Peyer's patch (tissue), 4 donors: ENCODE data around the gene DBNL. TPM values are rescaled to one million over a fixed set of nuclear protein-coding genes. Genes with fewer than 3 reads are reported as not detected.

Experiments
- DNase-seq, 3 donors: peaks; one replicate each; pipeline ENCODE4 v3.0.0-alpha.2; 2017 to 2019
- H3K27ac ChIP-seq, 4 donors: fragments of 200-600 bp; sonication (generic); one replicate each; pipeline ENCODE4 v1.5.1; 2016 to 2019
- H3K27me3 ChIP-seq, 2 donors: fragments of 200-600 bp; sonication (generic); one replicate each; pipeline ENCODE4 v1.5.1; 2019
- H3K36me3 ChIP-seq, 3 donors: fragments of 200-600 bp; sonication (generic); one replicate each; pipeline ENCODE4 v1.5.1; 2016 to 2019
- H3K4me1 ChIP-seq, 4 donors: fragments of 200-600 bp; sonication (generic); one replicate each; pipeline ENCODE4 v1.5.1; 2016 to 2019
- H3K4me3 ChIP-seq, 4 donors: fragments of 200-600 bp; sonication (generic); 1 replicate in 3 of 4; 2 replicates in 1 of 4; pipeline ENCODE4 v1.5.1; 2016 to 2019; ENCODE audit warnings: mild to moderate bottlenecking in 1 of 4
- H3K9me3 ChIP-seq, 4 donors: fragments of 200-600 bp; sonication (generic); one replicate each; pipeline ENCODE4 v1.5.1; 2016 to 2019; ENCODE audit warnings: mild to moderate bottlenecking in 1 of 4
- POLR2A ChIP-seq, 2 donors: fragments of 450-650 bp; IDR thresholded peaks; one replicate each; pipeline ENCODE4 v1.5.1; 2017; ENCODE audit warnings: antibody characterized with exemption in 2 of 2, mild to moderate bottlenecking in 2 of 2, moderate library complexity in 2 of 2
- total RNA-seq, 4 donors: library from RNA; depleted of rRNA; stranded (reverse); fragments of >200 nt; gene quantifications; one replicate each; pipeline ENCODE4 v1.1.0, GENCODE V29; 2016
- TF ChIP-seq, protein P1 (sequence below), 6 experiments: fragments of 450-650 bp in 4 of 6; fragments of 200-600 bp in 2 of 6; sonication (generic) in 1 of 6; IDR thresholded peaks; one replicate each; pipeline ENCODE4 v1.5.1; 2017 to 2019; ENCODE audit warnings: antibody characterized with exemption in 6 of 6, mild to moderate bottlenecking in 3 of 6, moderate library complexity in 1 of 6

DBNL gene
- total RNA-seq, 4 donors from 2014 or later = 100 to 303 (median 111) TPM

DNA sequence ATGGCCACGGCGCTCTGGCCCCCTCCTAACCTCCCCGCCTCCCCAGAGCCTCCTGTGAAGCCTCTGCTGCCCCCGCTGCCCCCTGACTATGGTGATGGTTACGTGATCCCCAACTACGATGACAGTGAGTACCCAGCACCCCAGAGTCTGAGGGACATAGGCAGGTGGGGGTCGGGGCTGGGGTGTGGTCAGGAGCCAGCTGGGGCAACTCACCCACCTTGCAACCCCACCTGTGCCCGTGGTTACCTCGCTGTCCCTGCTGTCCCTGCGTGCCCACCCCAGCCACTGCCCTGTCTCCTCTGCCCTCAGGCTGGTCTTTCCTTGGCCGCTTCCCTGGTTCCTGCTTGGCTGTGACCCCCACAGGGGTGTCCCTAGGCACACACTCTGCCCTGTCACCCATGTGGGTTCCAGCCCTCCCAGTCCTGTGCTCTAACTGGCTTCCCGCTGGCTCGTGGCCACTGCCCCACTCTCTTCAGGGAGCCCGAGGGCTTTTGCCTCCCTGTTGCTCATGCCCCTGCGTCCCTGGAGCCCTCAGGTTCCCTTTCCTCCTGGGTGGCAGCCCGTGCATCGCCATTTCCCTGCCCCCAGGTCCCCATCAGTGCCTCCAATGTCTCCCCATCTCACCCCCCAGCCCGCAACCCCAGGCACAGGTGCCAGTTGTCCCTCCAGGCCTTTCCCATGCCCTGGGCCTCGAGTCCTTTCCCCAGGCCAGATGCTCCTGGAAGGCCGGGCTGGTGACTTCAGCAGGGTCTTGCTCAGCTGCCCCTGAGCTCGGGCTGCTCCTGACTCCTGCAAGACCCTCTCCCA, 63.7 kb downstream of the DBNL start:
- Histone ChIP-seq H3K27me3 (peaks cover 0 to 6% of the 10 kb centered on the region in 2 donors), H3K4me1 (no peaks in the 10 kb centered on the region), H3K36me3 (peaks cover 0 to 5% (median 0%) of the 10 kb centered on the region in 3 donors), H3K4me3 (no peak overlapping the region), H3K27ac (no peak overlapping the region), H3K9me3 (no peaks in the 10 kb centered on the region)
- DNase-seq = no peak
- TF ChIP-seq, protein P1, sequence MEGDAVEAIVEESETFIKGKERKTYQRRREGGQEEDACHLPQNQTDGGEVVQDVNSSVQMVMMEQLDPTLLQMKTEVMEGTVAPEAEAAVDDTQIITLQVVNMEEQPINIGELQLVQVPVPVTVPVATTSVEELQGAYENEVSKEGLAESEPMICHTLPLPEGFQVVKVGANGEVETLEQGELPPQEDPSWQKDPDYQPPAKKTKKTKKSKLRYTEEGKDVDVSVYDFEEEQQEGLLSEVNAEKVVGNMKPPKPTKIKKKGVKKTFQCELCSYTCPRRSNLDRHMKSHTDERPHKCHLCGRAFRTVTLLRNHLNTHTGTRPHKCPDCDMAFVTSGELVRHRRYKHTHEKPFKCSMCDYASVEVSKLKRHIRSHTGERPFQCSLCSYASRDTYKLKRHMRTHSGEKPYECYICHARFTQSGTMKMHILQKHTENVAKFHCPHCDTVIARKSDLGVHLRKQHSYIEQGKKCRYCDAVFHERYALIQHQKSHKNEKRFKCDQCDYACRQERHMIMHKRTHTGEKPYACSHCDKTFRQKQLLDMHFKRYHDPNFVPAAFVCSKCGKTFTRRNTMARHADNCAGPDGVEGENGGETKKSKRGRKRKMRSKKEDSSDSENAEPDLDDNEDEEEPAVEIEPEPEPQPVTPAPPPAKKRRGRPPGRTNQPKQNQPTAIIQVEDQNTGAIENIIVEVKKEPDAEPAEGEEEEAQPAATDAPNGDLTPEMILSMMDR (IDR thresholded peaks at IDR 0.05) = no peak
- no peak for TF ChIP-seq POLR2A (IDR thresholded peaks at IDR 0.05)

DNA sequence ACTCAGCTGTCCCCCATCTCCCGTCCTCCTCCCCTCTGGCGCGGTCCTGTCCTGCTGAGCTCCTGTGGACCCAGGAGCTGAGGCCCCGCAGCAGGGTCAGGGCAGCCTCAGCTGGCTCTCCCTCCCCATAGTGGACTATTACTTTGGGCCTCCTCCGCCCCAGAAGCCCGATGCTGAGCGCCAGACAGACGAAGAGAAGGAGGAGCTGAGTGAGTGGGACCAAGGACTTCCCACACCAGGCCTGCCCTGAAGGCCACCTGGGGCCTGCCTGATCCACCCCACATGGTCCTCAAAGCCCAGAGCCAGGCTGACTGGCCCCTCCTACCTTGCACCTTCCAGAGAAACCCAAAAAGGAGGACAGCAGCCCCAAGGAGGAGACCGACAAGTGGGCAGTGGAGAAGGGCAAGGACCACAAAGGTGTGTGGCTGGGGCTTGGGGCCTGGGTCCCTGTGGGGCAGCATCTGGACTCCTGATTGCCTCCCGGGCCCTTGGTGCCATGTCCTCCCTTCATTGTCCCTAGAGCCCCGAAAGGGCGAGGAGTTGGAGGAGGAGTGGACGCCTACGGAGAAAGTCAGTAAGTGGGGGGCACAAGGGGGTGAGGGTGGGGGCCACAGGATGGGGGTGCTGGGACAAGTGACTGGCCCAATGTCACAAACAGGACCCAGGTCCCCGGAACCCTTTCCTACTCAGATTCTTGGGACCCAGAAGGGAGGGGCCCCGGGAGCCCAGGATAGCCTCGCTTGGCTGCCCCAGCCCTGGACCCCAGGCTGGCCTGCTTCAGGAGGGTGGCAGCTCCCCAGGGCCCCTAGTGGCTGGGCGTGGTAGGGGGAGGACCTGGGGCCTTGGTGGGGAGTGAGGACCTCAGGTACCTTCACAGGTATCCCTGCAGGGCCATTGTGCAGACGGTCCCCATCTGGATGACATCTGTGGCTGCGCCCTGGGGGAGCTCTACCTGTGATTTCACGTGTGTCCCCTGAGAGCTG, 64.6 kb downstream of the DBNL start:
- H3K4me1 ChIP-seq = no peaks in the 10 kb centered on the region
- no peak overlapping the region for H3K27ac ChIP-seq
- peaks cover 0 to 5% (median 0%) of the 10 kb centered on the region in 3 donors for H3K36me3 ChIP-seq
- peaks cover 0 to 6% of the 10 kb centered on the region in 2 donors for H3K27me3 ChIP-seq
- no peak for DNase-seq
- no peaks in the 10 kb centered on the region for H3K9me3 ChIP-seq
- TF ChIP-seq, protein P1 (IDR thresholded peaks at IDR 0.05) = no peak
- TF ChIP-seq POLR2A (IDR thresholded peaks at IDR 0.05) = no peak
- H3K4me3 ChIP-seq = no peak overlapping the region

DNA sequence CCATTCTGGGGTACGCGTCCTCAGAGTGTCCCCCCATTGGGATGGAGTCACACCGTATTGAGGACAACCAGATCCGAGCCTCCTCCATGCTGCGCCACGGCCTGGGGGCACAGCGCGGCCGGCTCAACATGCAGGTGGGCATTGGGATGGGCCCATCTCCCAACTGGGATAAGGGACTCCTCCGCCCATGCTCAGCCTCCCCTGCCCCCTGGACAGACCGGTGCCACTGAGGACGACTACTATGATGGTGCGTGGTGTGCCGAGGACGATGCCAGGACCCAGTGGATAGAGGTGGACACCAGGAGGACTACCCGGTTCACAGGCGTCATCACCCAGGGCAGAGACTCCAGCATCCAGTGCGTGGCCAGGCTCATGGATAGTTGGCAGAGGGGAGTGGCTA, 65.5 kb downstream of the DBNL start:
- Histone ChIP-seq H3K27ac (no peak overlapping the region), H3K4me1 (no peaks in the 10 kb centered on the region), H3K27me3 (no peaks in the 10 kb centered on the region), H3K9me3 (no peaks in the 10 kb centered on the region), H3K4me3 (no peak overlapping the region), H3K36me3 (peaks cover 0 to 11% (median 0%) of the 10 kb centered on the region in 3 donors)
- TF ChIP-seq POLR2A (IDR thresholded peaks at IDR 0.05) = no peak
- TF ChIP-seq, protein P1 (IDR thresholded peaks at IDR 0.05) = no peak
- DNase-seq = no peak

DNA sequence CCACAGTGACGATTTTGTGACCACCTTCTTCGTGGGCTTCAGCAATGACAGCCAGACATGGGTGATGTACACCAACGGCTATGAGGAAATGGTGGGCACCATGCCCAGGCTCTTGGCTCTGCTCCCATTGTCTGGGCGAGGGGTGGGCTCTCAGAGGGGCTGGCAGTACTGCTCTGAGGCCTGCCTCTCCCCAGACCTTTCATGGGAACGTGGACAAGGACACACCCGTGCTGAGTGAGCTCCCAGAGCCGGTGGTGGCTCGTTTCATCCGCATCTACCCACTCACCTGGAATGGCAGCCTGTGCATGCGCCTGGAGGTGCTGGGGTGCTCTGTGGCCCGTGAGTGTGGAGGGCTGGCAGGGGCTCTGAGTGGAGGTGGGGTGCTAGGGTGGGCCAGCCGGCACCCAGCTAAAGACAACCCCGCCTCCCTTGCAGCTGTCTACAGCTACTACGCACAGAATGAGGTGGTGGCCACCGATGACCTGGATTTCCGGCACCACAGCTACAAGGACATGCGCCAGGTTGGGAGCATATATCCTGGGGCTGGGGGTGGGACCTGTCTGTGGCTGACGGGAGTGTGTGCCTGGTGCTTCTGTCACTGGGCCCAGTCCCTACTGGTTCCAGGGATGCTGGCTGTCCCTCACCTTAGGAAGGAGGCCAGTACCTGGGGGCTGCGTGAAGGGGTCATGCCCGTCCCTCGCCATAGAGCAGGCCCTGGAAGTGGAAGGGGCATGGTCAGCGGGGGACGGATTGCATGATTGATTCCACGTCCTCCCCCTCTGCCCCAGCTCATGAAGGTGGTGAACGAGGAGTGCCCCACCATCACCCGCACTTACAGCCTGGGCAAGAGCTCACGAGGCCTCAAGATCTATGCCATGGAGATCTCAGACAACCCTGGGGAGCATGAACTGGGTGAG, 66.5 kb downstream of the DBNL start:
- TF ChIP-seq, protein P1 (IDR thresholded peaks at IDR 0.05) = no peak
- no peak for TF ChIP-seq POLR2A (IDR thresholded peaks at IDR 0.05)

More for the DNA sequence above, 66.5 kb downstream of the DBNL start:
- Histone ChIP-seq H3K9me3 (no peaks in the 10 kb centered on the region), H3K4me1 (no peaks in the 10 kb centered on the region), H3K36me3 (peaks cover 0 to 12% (median 0%) of the 10 kb centered on the region in 3 donors), H3K4me3 (no peak overlapping the region), H3K27me3 (no peaks in the 10 kb centered on the region), H3K27ac (no peak overlapping the region)
- no peak for DNase-seq

Other genes with a start within 250 kb of the DBNL start
- gene MRPS24, start 175.2 kb upstream of the DBNL start, total RNA-seq = 100 to 1,000 TPM in 1 of 4 donors, 10 to 100 TPM in 3; 66.9 to 121 (median 74.2) TPM
- 10 to 100 TPM; 43.7 to 91.0 (median 80.3) TPM for gene URGCP, start 138.1 kb upstream of the DBNL start, total RNA-seq
- 10 to 100 TPM; 13.0 to 15.3 (median 14.5) TPM for gene UBE2D4, start 118.3 kb upstream of the DBNL start, total RNA-seq
- gene SPDYE1, start 46.8 kb upstream of the DBNL start, total RNA-seq = not detected
- 1 to 10 TPM in 2 of 4 donors, not detected in 2; 1.2 to 4.1 TPM for gene PGAM2, start 20.9 kb downstream of the DBNL start, total RNA-seq
- 100 to 1,000 TPM in 2 of 4 donors, 10 to 100 TPM in 2; 49.5 to 150 (median 90.8) TPM for gene POLM, start 37.8 kb downstream of the DBNL start, total RNA-seq
- gene AEBP1, start 59.6 kb downstream of the DBNL start, total RNA-seq = 100 to 1,000 TPM in 1 of 4 donors, 10 to 100 TPM in 3; 20.1 to 127 (median 58.0) TPM
- 10 to 100 TPM in 3 of 4 donors, 1 to 10 TPM in 1; 7.4 to 80.9 (median 28.4) TPM for gene POLD2, start 78.8 kb downstream of the DBNL start, total RNA-seq
- not detected for gene MYL7, start 96.6 kb downstream of the DBNL start, total RNA-seq
- gene GCK, start 144.7 kb downstream of the DBNL start, total RNA-seq = not detected
- 10 to 100 TPM; 55.2 to 76.5 (median 67.0) TPM for gene YKT6, start 156.3 kb downstream of the DBNL start, total RNA-seq